Astrocyte (in vitro differentiated cells and primary cell): Measurements from ENCODE around the gene CRISPLD2.

Source experiments
- EZH2 ChIP-seq: IDR thresholded peaks from 2 replicates; pipeline ENCODE4 v1.6.1; 2012; ENCODE audit warnings: mild to moderate bottlenecking, low read length, inconsistent platforms; ENCODE audit not compliant: insufficient read depth
- TF ChIP-seq, protein P1 (sequence below): IDR thresholded peaks from 2 replicates; pipeline ENCODE4 v1.5.1; 2011; ENCODE audit warnings: low read depth, mild to moderate bottlenecking, inconsistent platforms, low read length, moderate library complexity; ENCODE audit not compliant: insufficient read depth

DNA sequence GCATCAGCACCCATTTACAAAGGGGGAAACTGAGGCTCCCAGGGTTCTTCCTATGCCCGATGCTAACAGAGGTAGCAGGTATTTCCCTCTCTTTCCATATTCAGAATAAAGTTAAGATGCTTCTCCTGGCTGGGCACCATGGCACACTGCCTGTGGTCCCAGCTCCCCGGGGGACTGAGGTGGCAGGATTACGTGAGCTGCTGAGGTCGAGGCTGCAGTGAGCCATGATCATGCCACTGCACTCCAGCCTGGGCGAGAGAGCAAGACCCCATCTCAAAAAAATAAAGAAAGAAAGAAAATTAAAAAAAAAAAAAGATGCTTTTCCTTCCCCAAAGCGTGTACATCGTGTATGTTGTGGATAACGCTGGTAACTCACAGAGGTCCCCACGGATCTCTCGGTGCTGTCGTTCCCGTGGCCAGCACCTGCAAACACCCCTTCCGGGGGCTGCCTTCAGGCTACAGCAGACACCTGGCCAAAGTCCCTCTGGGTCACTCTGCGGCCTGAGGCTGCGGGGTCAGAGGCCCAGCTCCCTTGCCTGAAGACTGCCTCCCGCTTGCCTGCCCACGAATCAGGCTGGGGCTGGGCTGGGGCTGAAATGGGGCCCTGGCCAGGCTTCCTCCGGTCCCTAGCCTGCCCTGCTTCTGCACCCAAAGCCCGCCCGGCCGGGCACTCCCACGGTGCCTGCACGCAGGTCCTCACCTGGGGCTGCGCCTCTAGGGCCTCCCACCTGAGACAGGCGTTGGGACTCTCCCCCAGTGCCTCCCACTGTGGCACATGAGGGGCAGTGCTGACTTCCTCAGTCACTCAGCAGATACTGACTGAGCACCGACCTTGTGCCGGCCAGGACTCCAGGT, 128.4 kb downstream of the CRISPLD2 start:
- no peak for TF ChIP-seq EZH2
- TF ChIP-seq, protein P1, sequence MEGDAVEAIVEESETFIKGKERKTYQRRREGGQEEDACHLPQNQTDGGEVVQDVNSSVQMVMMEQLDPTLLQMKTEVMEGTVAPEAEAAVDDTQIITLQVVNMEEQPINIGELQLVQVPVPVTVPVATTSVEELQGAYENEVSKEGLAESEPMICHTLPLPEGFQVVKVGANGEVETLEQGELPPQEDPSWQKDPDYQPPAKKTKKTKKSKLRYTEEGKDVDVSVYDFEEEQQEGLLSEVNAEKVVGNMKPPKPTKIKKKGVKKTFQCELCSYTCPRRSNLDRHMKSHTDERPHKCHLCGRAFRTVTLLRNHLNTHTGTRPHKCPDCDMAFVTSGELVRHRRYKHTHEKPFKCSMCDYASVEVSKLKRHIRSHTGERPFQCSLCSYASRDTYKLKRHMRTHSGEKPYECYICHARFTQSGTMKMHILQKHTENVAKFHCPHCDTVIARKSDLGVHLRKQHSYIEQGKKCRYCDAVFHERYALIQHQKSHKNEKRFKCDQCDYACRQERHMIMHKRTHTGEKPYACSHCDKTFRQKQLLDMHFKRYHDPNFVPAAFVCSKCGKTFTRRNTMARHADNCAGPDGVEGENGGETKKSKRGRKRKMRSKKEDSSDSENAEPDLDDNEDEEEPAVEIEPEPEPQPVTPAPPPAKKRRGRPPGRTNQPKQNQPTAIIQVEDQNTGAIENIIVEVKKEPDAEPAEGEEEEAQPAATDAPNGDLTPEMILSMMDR = no peak
